Daoy (cell line): Measurements from ENCODE around the gene RFC5. TPM values are rescaled to one million over a fixed set of nuclear protein-coding genes. Genes with fewer than 3 reads are reported as not detected.
"Not testable (repeated sequence)": the region's sequence is repeated elsewhere in the genome, so short reads cannot be mapped to it uniquely, and the experiment has no call there.

Experiments
- DNase-seq: peaks from one replicate; pipeline ENCODE4 v3.0.0-alpha.2; 2015; ENCODE audit warnings: low read depth
- total RNA-seq: library from RNA; depleted of rRNA; stranded (reverse); fragments of >200 nt; shearing (Covaris generic); gene quantifications from 2 replicates; pipeline ENCODE4 v1.2.3, GENCODE V29; 2014

The RFC5 gene
- total RNA-seq, 1 experiment from 2014 or later, result 57.0 TPM

GRCh38 chr12:118052324-118053070, 36.0 kb downstream of the RFC5 start:
- DNase-seq, result peak; percentile 98

GRCh38 chr12:118053071-118053985, 36.8 kb downstream of the RFC5 start:
- no peak for DNase-seq

- peak; percentile 71 for DNase-seq
Observed at GRCh38 chr12:118055144-118055557, 38.6 kb downstream of the RFC5 start.

- DNase-seq, result no peak
Observed at GRCh38 chr12:118055865-118056773, 39.6 kb downstream of the RFC5 start.

- no peak for DNase-seq
Observed at GRCh38 chr12:118058227-118058626, 41.7 kb downstream of the RFC5 start.

- no peak for DNase-seq
Observed at GRCh38 chr12:118058881-118059280, 42.4 kb downstream of the RFC5 start.

- peak; percentile 18 for DNase-seq
Observed at GRCh38 chr12:118059341-118060191, 43.1 kb downstream of the RFC5 start.

GRCh38 chr12:118060301-118061010, 44.0 kb downstream of the RFC5 start:
- DNase-seq, result peak; percentile 63

GRCh38 chr12:118061011-118061872, 44.7 kb downstream of the RFC5 start, which contains the start of gene WSB2:
Gene WSB2, minus strand, starts transcription at chr12:118061179. Its CDS starts 131 bp downstream, at chr12:118061048.
- peak; percentile 84 for DNase-seq

- DNase-seq, result peak; percentile 77
Observed at GRCh38 chr12:118061873-118062843, 45.7 kb downstream of the RFC5 start.

- no peak for DNase-seq
Observed at GRCh38 chr12:118063576-118064391, 47.3 kb downstream of the RFC5 start.

GRCh38 chr12:118064608-118065007, 48.1 kb downstream of the RFC5 start:
- no peak for DNase-seq

GRCh38 chr12:118065380-118065779, 48.9 kb downstream of the RFC5 start:
- no peak for DNase-seq

- DNase-seq, result no peak
Observed at GRCh38 chr12:118068445-118068844, 51.9 kb downstream of the RFC5 start.

- DNase-seq, result no peak
Observed at GRCh38 chr12:118070650-118071049, 54.1 kb downstream of the RFC5 start.

GRCh38 chr12:118073768-118074167, 57.3 kb downstream of the RFC5 start:
- no peak for DNase-seq

GRCh38 chr12:118081521-118081920, 65.0 kb downstream of the RFC5 start:
- DNase-seq, result not testable (repeated sequence)
